Liver (tissue), 9 donors: Measurements from ENCODE around the gene ZNF189. TPM values are rescaled to one million over a fixed set of nuclear protein-coding genes. Genes with fewer than 3 reads are reported as not detected.
A peak's percentile ranks its signal among the peaks of the same experiment; 100 is the strongest.

Source experiments
- DNase-seq: peaks from one replicate; pipeline ENCODE4 v3.0.0-alpha.2; 2017; ENCODE audit warnings: low spot score
- H3K27ac ChIP-seq, 2 donors: one replicate each; pipeline ENCODE4 v1.7.0; 2013; ENCODE audit warnings: inconsistent platforms in 2 of 2, low read length in 2 of 2, control low read depth in 1 of 2, low read depth in 1 of 2, mild to moderate bottlenecking in 1 of 2
- H3K27me3 ChIP-seq, 4 donors: one replicate each; pipeline versions ENCODE4 v1.6.1 to v1.7.0; 2013; ENCODE audit warnings: low read length in 3 of 4, inconsistent platforms in 1 of 4, mild to moderate bottlenecking in 1 of 4, moderate library complexity in 1 of 4; ENCODE audit not compliant: control insufficient read depth in 4 of 4, insufficient read depth in 4 of 4
- H3K36me3 ChIP-seq, 4 donors: one replicate each; pipeline versions ENCODE4 v1.6.1 to v1.7.0; 2013; ENCODE audit warnings: low read length in 3 of 4, mild to moderate bottlenecking in 3 of 4, low read depth in 1 of 4, moderate library complexity in 1 of 4; ENCODE audit not compliant: control insufficient read depth in 4 of 4, insufficient read depth in 3 of 4
- H3K4me1 ChIP-seq, 4 donors: one replicate each; pipeline versions ENCODE4 v1.6.1 to v1.7.0; 2013; ENCODE audit warnings: low read length in 3 of 4, mild to moderate bottlenecking in 3 of 4, moderate library complexity in 1 of 4; ENCODE audit not compliant: control insufficient read depth in 4 of 4, insufficient read depth in 4 of 4
- H3K4me3 ChIP-seq, 3 donors: one replicate each; pipeline versions ENCODE4 v1.6.1 to v1.7.0; 2013; ENCODE audit warnings: low read length in 3 of 3, control low read depth in 1 of 3, low read depth in 1 of 3, mild to moderate bottlenecking in 1 of 3
- H3K9ac ChIP-seq, 2 donors: one replicate each; pipeline ENCODE4 v1.7.0; 2013; ENCODE audit warnings: low read length in 2 of 2, mild to moderate bottlenecking in 2 of 2, moderate library complexity in 2 of 2, control low read depth in 1 of 2, low read depth in 1 of 2
- H3K9me3 ChIP-seq, 4 donors: one replicate each; pipeline versions ENCODE4 v1.6.1 to v1.7.0; 2013; ENCODE audit warnings: low read length in 3 of 4; ENCODE audit not compliant: control insufficient read depth in 4 of 4
- ATF3 ChIP-seq: IDR thresholded peaks from 2 replicates; pipeline ENCODE4 v1.6.1; 2016; ENCODE audit warnings: antibody characterized with exemption
- CTCF ChIP-seq: fragments of 150-350 bp; IDR thresholded peaks from 2 replicates; pipeline ENCODE4 v1.5.1; 2017; ENCODE audit warnings: improper control_type of control experiment, low read depth, low read length; ENCODE audit not compliant: missing input control
- EGR1 ChIP-seq, 2 donors: IDR thresholded peaks; 2 replicates each; pipeline ENCODE4 v1.6.1; 2016 to 2018; ENCODE audit warnings: antibody characterized with exemption in 2 of 2, low read depth in 2 of 2
- FOXA1 ChIP-seq: IDR thresholded peaks from 2 replicates; pipeline ENCODE4 v1.6.1; 2016; ENCODE audit warnings: antibody characterized with exemption
- FOXA2 ChIP-seq: IDR thresholded peaks from 2 replicates; pipeline ENCODE4 v1.6.1; 2016; ENCODE audit warnings: antibody characterized with exemption
- GABPA ChIP-seq, 2 donors: IDR thresholded peaks in 1 of 2; conservative IDR thresholded peaks in 1 of 2; 2 replicates each; pipeline ENCODE4 v1.6.1; 2016; ENCODE audit warnings: antibody characterized with exemption in 2 of 2, mild to moderate bottlenecking in 1 of 2, moderate library complexity in 1 of 2
- HNF4A ChIP-seq, 2 donors: conservative IDR thresholded peaks; 2 replicates each; pipeline ENCODE4 v1.6.1; 2016; ENCODE audit warnings: antibody characterized with exemption in 2 of 2, mild to moderate bottlenecking in 2 of 2
- HNF4G ChIP-seq: IDR thresholded peaks from 2 replicates; pipeline ENCODE4 v1.6.1; 2016; ENCODE audit warnings: antibody characterized with exemption
- JUND ChIP-seq, 2 donors: IDR thresholded peaks; 2 replicates each; pipeline ENCODE4 v1.6.1; 2016; ENCODE audit warnings: antibody characterized with exemption in 2 of 2
- MAX ChIP-seq: IDR thresholded peaks from 2 replicates; pipeline ENCODE4 v1.6.1; 2016; ENCODE audit warnings: antibody characterized with exemption
- NR2F2 ChIP-seq: IDR thresholded peaks from 2 replicates; pipeline ENCODE4 v1.6.1; 2016; ENCODE audit warnings: antibody characterized with exemption
- REST ChIP-seq: IDR thresholded peaks from 2 replicates; pipeline ENCODE4 v1.6.1; 2016; ENCODE audit warnings: antibody characterized with exemption, mild to moderate bottlenecking
- RXRA ChIP-seq, 2 donors: IDR thresholded peaks; 2 replicates each; pipeline ENCODE4 v1.6.1; 2017 to 2018; ENCODE audit warnings: antibody characterized with exemption in 2 of 2, mild to moderate bottlenecking in 1 of 2
- SP1 ChIP-seq: IDR thresholded peaks from 2 replicates; pipeline ENCODE4 v1.6.1; 2018; ENCODE audit warnings: antibody characterized with exemption, mild to moderate bottlenecking
- TAF1 ChIP-seq: conservative IDR thresholded peaks from 2 replicates; pipeline ENCODE4 v1.6.1; 2016; ENCODE audit warnings: antibody characterized with exemption, mild to moderate bottlenecking
- YY1 ChIP-seq: IDR thresholded peaks from 2 replicates; pipeline ENCODE4 v1.6.1; 2016; ENCODE audit warnings: antibody characterized with exemption, mild to moderate bottlenecking
- WGBS: extraction: QIAGEN DNeasy Blood & Tissue Kit; methylation state at CpG from one replicate; pipeline ENCODE4 v1.1.7; 2013; 5-methylcytosine and 5-hydroxymethylcytosine counted together
- polyA plus RNA-seq, 2 donors: library from polyadenylated mRNA; stranded (reverse) in 1 of 2; unstranded in 1 of 2; fragments of 200-250 nt in 1 of 2; fragments of >200 nt in 1 of 2; fragmentation: Nextera tagmentation in 1 of 2; extraction: Ambion mirVana in 1 of 2; gene quantifications; one replicate each; pipeline versions ENCODE4 v1.2.1 to v1.2.3, GENCODE V29; 2013 to 2015
- total RNA-seq, 2 donors: library from RNA; depleted of rRNA; stranded (reverse); fragments of >200 nt; gene quantifications; one replicate each; pipeline ENCODE4 v1.2.3, GENCODE V29; 2014
- donor health status: healthy.
- donor health status: healthy.
- donor health status: healthy.
- donor health status: healthy.
- donor health status: healthy.

The ZNF189 gene
- total and polyA plus RNA-seq, 4 donors: 4.4 to 16.1 (median 8.3) TPM

GRCh38 chr9:101408374-101409078 lies 9.9 kb downstream of the ZNF189 start:
- no peak for DNase-seq
- H3K27ac ChIP-seq: no peak overlapping the region
- no peaks in the 10 kb centered on the region for H3K27me3 ChIP-seq
- H3K9ac ChIP-seq: no peak overlapping the region
- peaks cover 12 to 61% (median 56%) of the 10 kb centered on the region in 4 donors for H3K36me3 ChIP-seq
- no peak for TF ChIP-seq MAX
- TF ChIP-seq SP1: no peak
- TF ChIP-seq REST: no peak
- TF ChIP-seq YY1: no peak
- TF ChIP-seq ATF3: no peak
- TF ChIP-seq HNF4G: no peak
- TF ChIP-seq TAF1: no peak
- no peak for TF ChIP-seq HNF4A (conservative IDR thresholded peaks at IDR 0.05)
- TF ChIP-seq GABPA (IDR thresholded peaks at IDR 0.05 in 1 of 2, conservative IDR thresholded peaks at IDR 0.05 in 1 of 2): no peak
- TF ChIP-seq CTCF: no peak
- TF ChIP-seq RXRA (IDR thresholded peaks at IDR 0.05): no peak
- no peak for TF ChIP-seq JUND (IDR thresholded peaks at IDR 0.05)
- no peak for TF ChIP-seq NR2F2
- TF ChIP-seq FOXA2: no peak
- no peak for TF ChIP-seq FOXA1
- TF ChIP-seq EGR1 (IDR thresholded peaks at IDR 0.05; ENCODE audit: low read depth in 2 of 2): no peak
- H3K4me3 ChIP-seq: peak overlapping the region in 2 of 3 donors; percentile 54 to 57
- peaks cover 35 to 88% (median 61%) of the 10 kb centered on the region in 4 donors for H3K9me3 ChIP-seq
- H3K4me1 ChIP-seq: no peaks in the 10 kb centered on the region
- WGBS: 98% methylated on average over 5 of the region's 5 CpGs

GRCh38 chr9:101409079-101409477 lies 10.4 kb downstream of the ZNF189 start:
- DNase-seq: no peak
- no peak for TF ChIP-seq HNF4A (conservative IDR thresholded peaks at IDR 0.05)
- TF ChIP-seq MAX: no peak
- TF ChIP-seq NR2F2: no peak
- TF ChIP-seq RXRA (IDR thresholded peaks at IDR 0.05): no peak
- no peak for TF ChIP-seq HNF4G
- peaks cover 34 to 88% (median 60%) of the 10 kb centered on the region in 4 donors for H3K9me3 ChIP-seq
- H3K9ac ChIP-seq: no peak overlapping the region
- H3K4me3 ChIP-seq: peak overlapping the region in 2 of 3 donors; percentile 54 to 57
- H3K27me3 ChIP-seq: no peaks in the 10 kb centered on the region
- H3K27ac ChIP-seq: no peak overlapping the region
- WGBS: 98% methylated on average over 4 of the region's 4 CpGs
- H3K36me3 ChIP-seq: peaks cover 10 to 55% (median 50%) of the 10 kb centered on the region in 4 donors
- H3K4me1 ChIP-seq: no peaks in the 10 kb centered on the region
